Measurements from ENCODE around the gene CYYR1.

GRCh38 chr21:26572702-26573381 lies at the start of gene CYYR1:
- TF ChIP-seq CTCF (optimal IDR thresholded peaks at IDR 0.05 in 1 of 3, IDR thresholded peaks at IDR 0.05 in 1 of 3, conservative IDR thresholded peaks at IDR 0.05 in 1 of 3; ENCODE audit: extremely low read depth in 1 of 3, insufficient read depth in 2 of 3, low read length in 3 of 3) (no peak), EZH2 (IDR thresholded peaks at IDR 0.05; ENCODE audit: low read length) (no peak)

Data from keratinocyte (primary cell).